GM21529 (cell line): ENCODE results near the gene LRRC56.
"Not testable (repeated sequence)": the region's sequence is repeated elsewhere in the genome, so short reads cannot be mapped to it uniquely, and the experiment has no call there.

Source experiments
- ATAC-seq: cut with Tn5 transposase; IDR thresholded peaks from one replicate; pipeline ENCODE4 v1.9.1; 2021; ENCODE audit not compliant: unreplicated experiment

The LRRC56 gene

DNA sequence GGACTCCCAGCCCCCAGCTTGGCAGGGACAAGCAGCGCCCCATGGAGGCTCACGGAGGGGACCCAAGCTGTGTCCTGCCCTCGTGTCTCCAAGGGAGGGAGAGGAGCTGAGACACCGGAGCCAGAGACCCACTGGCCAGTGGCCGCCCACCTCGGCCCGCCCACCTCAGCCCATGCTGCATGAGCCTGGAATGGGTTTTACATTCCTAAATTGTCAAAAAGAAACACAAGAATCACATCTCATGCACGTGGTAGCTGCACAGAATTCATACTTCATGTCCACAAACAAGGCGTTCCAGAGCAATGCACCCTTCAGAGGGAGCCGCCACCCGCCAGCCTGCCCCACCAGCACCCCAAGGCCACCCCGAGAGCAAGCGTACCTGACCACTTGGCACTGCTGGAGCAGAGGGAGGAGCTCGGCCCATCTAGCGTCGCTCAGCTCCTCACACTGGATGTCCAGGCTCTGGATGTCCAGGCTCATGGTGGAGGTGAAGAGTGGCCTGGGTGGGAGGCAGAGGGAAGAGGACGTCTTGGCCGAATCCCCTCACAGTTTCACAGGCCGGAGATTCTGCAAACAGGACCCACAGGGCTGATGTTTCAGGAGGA lies 35.5 kb upstream of the LRRC56 start:
- no peak for ATAC-seq

DNA sequence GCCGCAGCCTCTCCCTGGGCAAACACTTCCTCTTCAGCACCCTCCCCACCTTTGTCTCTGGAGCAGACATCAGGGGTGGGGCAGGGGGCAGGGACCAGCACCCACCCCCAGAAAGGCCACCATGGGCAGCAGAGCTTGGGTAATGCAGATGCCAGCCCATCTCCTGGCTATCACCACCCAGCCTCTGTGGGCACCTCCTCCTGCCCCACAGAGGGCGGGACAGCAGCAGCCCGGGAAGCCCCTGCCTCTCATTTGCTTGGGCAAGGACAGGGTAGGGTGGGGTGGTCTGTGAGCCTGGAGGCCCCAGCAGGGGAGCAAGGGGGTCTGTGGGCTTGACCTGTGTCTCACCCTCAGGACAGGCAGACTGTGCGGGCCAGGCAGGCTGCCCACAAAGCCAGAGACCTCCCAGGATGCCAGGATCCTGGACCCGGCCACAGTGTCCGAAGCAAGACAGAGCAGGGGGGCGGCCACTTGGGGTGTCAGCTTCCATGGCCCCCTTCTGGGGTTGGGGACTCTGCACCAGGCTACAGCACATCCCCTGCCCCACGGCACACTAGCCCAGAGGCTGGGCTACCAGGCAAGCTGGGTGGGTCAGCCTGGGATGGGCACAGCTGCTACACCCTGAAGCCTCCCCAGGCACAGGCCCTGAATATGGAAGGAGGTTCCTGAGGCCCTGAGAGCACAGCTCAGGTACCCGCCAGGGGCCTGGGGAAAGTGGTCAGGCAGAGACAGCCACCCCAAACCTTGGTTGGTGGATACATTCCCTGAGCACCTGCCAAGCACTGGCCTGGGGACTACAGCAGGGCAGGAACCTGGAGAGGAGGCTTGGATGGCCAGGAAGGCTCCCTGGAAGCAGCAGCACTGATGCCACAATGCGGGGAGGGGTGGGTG lies 34.8 kb upstream of the LRRC56 start:
- no peak for ATAC-seq

DNA sequence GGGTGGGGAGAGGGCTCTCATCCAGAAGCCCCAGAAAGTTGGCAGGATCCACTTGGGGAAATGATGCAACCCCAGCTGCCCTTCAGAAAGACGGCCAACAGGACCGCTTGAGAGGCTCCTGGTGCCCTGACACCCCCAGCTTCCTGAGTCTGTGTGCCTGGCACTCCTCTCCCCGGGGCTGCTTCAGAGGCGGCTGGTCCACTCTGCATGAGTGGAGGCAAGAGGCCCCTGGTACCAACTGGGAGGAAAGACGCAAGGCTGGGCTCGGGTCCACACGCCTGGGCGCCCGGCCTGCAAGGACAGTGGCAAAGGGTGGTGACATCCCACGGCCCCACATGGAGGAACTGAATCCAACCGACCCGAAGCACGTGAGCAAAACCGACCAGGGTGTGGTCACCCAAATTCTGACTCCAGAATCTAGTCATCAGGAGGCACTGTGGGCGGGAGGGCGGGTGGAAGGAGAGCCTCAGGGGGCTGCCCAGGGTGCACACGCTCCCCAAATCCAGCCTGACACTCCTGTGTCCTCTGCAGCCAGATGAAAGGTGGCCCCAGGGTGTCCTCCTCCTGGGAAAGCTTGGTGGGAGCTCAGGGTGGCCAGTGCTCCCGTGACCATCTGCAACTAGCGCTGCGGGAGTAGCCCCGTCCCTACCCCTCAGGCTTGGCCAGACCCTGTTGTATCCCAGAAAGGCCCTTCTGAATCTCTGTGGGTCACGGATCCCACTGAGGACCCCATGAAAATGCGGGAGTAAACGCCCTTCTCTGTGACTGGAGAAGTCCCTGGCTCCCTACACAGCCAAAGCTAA lies 33.9 kb upstream of the LRRC56 start:
- ATAC-seq = no peak

DNA sequence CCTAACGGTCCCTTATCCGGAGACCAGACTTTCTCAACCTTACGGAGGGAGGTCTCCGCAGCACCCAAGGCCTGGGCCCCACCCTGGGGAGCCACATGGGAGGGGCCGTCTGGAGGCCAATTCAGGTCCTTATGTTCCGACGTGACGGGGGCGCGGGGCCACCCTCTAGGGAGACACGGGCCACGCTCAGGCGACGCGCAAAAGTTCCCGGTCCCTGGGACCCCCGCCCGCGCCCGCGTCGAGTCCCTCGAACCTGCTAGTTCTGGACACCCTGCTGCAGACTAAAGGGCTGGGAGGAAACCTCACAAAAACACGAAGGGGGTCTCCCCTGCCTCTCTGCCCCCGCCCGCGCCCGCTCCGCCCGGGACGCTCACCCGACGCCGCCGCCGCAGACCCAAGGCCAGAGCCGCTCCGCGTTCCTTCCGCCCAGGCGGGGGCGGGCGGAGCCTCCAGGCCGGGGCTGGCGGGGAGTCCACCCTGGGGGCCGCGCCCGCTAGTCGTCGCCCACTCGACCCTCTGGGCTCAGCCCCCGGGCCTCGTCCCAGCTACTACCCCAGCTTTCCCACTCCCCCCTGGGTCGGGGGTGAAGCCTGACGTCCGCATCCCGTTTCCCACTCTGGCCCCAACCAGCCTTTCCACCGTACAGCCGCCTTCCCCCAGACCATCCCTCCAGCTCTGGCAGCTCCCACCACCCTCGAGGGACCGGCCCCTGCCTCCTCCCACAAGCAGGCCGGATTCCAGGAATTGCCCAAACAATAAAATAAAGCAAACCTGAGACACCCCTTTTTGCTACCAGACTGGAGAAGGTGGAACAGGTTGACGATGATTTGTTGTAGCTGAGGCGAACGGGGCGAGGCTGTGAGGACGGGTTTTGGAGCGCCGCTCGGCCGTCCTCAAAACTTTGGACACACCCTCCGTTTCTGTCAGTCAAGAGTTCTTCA lies 33.0 kb upstream of the LRRC56 start:
- ATAC-seq = no peak

DNA sequence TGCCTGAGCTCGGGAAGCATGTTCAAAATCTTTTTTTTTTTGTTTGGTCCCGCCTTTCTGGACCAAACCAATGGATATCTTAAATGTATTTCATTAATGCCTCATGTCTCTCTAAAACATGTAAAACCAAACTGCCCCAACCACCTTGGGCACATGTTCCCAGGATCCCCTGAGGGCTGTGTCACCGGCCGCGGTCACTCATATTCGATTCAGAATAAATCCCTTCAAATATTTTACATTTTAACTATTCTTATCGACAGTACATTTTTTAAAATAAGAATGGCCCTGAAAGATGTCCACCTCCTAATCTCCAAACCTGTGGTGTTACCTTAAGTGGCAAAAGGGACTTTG lies 32.4 kb upstream of the LRRC56 start:
- no peak for ATAC-seq

DNA sequence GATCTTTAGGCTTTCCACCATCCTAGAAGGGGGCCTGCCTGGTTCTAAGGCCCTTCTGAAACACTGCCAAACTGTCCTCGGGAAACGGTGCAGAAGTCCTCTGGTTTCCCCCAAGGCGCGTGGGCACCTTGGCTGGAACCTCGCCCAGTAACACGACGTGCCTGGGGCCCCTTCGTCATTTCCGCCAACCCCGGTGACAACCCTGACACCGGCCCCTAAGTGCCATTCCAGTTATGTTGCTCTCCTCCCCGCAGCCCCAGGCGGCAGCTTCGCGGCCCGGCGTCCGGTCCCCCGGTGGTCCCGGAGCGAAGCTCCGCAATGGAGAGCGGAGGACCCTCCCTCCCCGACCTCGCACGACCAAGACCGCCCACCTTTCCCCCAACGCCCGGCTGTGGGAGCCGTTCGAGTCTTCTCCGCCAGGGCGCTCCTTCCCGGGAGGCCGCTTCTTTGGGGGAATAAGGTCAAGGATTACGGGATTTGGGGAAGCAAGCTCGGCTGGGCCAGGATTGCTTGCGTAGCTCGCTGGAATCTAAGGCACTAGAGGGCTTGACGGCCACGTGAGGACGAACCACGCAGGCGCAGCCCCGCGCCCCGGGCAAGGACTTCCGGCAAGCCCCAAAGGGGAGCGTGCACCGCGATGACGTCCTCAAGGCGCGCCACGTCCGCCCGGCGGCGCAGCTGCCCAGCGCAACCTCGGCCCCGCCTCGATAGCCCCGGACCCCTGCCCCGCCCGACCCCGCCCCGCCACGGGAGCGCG lies 30.9 kb upstream of the LRRC56 start:
- peak; percentile 61 for ATAC-seq

DNA sequence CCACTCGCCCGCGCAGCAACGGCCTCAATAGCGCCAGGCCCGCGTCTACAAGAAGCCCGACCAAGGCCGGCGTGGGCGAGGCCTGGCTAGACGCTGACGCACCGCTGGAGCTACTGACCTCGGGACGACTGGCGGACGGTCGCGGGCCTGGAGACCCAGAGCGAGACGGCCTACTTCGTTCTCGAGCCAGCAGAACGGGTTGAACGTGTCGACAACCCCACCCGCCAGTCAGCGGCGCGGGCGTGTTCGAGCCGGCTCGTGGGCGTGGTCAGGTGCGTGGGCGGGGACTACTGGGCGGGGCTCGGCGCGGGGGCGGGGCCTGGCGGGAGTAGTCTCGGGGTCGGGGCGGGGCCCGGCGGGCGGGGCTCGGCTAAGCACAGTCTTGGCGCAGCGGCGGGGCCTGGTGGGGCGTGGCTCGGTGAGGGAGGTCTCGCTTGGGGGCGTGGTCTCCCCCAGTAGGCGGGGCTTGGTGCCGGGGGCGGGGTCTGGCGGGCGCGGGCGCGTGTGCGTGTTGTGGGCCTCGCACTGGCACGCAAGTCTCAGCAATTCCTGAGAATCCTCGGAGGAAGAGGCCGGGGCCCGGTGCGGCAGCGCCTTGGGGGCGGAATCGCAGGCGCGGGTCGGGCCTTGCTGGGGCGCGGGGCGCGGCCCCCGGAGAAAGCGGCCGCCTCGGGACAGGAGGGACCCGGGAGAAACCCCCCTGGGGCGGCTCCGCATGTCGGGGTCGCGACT lies 30.2 kb upstream of the LRRC56 start, which contains the start of gene RNH1:
Gene RNH1, minus strand, starts transcription at position 248 of the 732 bp plus-strand sequence. CDS start 5,080 bp downstream, outside the sequence.
- ATAC-seq = peak; percentile 51

DNA sequence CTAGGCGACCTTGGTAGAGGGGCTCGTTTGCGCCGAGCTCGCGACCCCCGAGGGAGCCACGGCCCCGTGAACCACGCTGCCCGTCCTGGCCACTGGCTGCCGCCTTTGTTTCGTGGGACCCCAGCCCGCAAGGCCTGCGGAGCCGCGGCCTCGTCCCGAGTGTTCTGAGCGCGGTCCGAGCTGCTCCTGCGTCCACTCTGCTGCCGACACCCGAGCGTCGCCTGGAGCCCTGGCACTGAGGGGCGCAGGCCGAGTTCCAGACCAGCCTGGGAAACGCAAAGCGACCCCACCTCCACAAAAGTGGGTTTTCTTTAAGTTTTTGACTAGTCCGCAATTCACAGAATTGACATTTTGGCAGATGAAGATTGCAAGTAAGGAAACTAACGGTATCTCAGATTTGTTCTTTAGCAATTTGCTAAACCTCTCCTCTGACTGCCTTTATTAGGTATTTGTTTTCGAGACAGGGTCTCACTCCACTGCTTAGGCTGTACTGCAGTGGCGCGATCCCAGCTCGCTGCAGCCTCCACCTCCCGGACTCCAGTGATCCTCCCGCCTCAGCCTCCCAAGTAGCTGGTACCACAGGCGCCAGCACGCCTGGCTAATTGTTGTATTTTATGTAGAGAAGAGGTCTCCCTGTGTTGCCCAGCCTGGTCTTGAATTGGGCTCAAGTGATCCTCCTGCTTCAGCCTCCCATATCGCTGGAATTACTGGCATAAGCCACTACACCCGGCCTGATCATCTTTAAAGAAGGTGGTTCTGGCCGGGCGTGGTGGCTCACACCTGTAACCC lies 29.4 kb upstream of the LRRC56 start:
- no peak for ATAC-seq

DNA sequence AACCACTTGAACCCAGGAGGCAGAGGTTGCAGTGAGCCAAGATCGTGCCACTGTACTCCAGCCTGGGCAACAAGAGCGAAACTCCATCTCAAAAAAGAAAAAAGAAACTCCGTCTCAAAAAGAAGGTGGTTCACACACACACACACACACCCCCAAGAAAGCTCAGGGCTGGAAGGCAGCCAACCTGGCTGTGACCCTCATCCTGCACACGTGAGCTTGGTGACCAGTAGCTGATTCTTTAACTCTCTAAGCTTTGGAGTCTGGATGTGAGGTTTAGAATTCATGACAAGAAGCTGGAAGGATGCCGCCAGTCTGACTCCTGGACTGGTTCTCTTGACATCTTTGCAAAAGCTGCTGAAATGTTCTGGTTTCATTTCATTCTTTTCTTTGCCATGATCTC lies 28.4 kb upstream of the LRRC56 start:
- no peak for ATAC-seq

DNA sequence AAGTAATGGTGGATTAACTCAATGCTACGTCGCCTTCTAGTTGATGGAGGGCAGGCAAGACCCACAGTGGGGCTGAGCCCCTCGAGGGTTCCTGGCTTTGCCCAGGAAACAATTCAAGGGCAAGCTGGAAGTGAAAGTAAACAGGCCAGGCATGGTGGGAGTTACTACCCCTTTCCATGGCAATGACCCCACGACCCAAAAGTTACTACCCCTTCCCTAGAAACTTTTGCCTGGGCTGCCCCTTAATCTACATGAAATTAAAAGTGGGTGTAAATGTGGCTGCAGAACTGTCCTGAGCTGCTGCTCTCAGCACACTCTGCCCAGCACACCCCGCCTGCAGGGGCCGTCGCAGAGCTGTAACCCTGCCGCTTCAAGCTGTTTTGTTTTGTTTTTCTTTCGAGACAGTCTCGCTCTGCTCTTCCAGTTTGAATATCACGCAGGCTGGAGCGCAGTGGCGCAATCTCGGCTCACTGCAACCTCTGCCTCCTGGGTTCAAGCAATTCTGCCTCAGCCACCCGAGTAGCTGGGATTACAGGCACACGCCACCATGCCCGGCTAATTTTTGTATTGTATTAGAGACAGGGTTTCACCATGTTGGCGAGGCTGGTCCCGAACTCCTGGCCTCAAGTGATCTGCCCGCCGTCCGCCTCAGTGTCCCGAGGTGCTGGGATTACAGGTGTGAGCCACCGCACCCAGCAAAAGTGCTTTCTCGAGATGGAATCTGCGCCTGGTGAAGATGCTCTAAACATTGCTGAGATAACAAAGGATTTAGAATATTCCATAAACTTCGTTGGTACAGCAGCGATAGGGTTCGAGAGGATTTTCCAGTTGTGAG lies 24.3 kb upstream of the LRRC56 start:
- ATAC-seq = no peak

DNA sequence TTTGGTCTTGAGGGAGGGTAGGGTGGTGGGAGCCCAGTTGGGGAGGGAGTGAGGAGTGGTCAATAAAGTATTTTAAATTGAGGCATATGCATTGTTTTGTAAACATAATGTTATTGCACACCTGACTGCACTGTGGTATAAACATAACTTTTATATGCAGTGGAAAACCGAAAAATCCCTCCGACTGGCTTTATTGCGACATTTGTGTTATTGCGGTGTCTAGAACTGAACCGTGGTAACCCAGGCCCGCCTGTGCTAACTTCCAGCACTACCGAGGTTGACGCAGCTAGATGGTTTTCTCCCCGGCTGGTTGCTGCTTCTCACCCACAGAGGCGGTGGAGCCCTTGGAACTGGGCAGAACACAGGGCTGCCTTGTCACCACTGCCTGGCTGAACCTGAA lies 22.7 kb upstream of the LRRC56 start:
- no peak for ATAC-seq

DNA sequence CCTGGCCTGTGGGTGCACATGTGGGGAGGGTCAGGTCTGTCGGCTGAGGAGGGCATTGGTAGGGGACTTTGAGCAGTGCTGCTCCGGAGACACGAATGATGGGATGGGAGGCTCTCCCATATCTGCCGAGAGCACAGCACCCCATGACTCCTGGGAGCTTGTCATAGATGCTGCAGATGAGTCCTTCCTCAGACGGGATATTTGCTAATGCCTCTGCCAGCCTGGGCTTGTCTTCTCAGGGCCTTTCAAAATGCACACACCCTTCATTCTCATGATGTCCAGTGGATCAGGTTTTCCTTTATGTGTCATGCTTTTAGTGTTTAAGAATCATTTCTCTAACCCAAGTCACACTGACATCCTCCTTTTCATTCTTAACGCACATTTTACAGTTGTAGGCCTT lies 22.2 kb upstream of the LRRC56 start:
- ATAC-seq = no peak

DNA sequence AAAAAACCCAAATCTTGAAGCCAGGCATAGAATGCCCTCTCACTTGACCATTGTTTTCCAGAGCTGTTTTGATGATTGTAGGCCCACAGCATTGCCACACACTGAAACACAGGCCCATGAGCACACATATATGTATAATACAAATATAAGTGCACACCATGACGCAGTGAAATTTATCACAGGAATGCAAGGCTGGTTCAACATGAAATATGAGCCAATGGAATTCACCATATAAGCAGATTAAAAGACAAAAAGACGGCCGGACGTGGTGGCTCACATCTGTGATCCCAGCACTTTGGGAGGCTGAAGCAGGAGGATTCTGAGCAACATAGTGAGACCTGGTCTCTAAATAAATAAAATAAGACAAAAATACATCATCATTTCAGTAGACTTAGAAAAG lies 20.9 kb upstream of the LRRC56 start:
- no peak for ATAC-seq

DNA sequence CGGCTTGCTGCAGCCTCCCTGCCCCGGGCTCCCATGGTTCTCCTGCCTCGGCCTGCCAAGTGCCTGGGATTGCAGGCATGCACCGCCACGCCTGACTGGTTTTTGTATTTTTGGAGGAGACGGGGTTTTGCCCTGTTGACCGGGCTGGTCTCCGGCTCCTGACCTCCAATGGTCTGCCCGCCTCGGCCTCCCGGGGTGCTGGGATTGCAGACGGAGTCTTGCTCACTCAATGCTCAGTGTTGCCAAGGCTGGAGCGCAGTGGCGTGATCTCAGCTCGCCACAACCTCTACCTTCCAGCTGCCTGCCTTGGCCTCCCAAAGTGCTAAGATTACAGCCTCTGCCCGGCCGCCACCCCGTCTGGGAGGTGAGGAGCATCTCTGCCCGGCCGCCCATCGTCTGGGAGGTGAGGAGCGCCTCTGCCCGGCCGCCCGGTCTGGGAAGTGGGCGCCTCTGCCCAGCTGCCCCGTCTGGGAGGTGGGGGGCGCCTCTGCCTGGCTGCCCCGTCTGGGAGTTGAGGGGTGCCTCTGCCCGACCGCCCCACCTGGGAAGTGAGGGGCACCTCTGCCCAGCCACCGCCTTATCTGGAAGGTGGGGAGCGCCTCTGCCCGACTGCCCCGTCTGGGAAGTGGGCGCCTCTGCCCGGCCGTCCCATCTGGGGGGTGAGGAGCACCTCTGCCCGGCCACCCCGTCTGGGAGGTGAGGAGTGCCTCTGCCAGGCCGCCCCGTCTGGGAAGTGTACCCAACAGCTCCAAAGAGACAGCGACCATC lies 20.2 kb upstream of the LRRC56 start:
- ATAC-seq = not testable (repeated sequence)

DNA sequence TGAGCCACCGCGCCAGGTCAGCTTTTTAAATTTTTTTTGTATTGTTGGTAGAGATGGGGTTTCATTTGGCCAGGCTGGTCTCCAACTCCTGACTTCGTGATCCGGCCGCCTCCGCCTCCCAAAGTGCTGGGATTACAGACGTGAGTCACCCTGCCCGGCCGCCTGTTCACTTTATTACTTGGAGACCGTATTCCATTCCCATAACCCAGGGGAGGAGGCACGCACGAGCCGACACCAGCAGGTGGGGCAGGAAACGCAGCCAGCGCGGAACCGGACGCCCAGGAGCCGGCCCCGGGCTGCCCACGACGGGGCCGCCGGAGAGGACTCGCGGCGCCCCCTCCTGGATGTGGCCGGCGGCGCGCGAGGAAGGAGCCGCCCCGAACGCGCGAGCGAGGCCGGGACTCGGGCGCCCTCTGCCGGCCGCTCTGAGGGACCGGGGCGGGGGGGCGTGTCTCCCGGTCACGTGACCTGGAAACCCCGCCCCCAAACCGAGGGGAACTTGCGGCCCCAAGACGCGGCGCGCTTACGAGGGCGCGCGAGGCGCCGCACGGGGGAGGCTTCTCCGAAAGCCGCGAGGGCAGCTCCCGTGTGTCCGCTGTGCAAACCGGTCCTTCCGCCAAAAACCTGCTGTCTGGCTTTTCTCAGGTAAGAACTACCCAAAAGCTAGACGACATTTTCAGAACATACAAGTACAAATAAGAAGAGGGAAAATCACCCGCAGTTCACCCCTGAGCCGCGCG lies 18.7 kb upstream of the LRRC56 start:
- ATAC-seq = peak; percentile 82
